ENCODE results near the gene GPR37L1.

The GPR37L1 gene

DNA sequence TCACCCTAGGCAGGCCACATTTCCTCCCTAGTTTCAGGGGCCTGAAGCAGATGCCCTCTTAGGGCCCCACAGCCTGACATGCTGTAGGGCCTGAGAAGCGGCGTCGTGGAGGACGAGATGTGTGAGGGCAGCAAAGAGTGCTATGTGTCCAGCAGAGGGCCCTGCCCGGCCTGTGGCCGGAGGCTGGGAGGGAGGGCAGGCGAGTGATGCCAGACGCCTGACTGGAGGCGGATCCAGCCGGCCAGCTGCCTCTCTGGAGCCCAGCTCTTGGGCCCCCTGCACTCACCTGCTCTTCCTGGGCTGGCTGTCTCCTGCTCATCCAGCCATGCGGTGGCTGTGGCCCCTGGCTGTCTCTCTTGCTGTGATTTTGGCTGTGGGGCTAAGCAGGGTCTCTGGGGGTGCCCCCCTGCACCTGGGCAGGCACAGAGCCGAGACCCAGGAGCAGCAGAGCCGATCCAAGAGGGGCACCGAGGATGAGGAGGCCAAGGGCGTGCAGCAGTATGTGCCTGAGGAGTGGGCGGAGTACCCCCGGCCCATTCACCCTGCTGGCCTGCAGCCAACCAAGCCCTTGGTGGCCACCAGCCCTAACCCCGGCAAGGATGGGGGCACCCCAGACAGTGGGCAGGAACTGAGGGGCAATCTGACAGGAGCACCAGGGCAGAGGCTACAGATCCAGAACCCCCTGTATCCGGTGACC, at the start of gene GPR37L1:
TSS of gene GPR37L1 (plus strand) at position 279 of the 697 bp plus-strand sequence. CDS start at position 326, 47 bp downstream.
- peak; percentile 94 for DNase-seq (ENCODE audit: low spot score)

DNA sequence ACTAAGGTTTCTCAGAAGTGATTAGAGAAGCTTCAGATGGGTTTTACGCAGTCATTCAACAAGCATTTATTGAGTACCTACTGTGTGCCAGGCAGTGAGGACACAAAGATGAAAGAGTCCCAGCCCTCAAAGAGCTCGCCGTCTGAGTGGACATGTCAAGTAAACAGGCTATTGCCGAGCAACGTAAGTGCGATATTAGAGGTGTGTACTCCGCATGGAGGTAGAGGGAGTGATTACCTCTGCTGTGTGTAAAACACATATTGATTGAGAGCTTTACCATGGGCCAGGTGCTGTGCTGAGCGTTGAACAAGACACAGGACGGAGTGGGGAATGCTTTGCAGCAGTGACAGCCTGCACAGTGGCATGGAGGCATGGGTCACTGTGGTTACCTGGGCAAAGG, 49.5 kb upstream of the GPR37L1 start:
- DNase-seq (ENCODE audit: low spot score): no peak

DNA sequence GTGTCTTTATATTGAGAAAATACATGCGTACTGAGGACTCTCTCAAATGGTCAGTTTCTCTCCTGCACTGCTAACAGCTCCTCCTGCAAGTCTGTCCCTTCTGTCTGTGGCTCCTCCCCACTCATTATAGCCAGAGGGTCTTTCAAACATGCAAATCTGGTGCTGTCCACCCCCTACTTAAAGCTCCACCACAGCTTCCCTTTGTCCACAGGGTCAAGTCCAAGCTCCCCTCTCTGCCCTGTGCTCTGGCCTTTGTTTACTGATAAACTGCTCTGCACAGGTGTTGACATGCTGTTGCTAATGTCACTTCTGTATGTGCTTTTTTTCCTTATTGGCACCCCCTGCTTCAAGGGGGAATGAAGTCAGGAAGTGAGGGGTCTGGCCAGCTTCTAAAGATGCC, 47.7 kb upstream of the GPR37L1 start:
- DNase-seq (ENCODE audit: low spot score): no peak

- no peak for DNase-seq (ENCODE audit: low spot score)
Measured at GRCh38 chr1:202075389-202075788, 47.3 kb upstream of the GPR37L1 start.

DNA sequence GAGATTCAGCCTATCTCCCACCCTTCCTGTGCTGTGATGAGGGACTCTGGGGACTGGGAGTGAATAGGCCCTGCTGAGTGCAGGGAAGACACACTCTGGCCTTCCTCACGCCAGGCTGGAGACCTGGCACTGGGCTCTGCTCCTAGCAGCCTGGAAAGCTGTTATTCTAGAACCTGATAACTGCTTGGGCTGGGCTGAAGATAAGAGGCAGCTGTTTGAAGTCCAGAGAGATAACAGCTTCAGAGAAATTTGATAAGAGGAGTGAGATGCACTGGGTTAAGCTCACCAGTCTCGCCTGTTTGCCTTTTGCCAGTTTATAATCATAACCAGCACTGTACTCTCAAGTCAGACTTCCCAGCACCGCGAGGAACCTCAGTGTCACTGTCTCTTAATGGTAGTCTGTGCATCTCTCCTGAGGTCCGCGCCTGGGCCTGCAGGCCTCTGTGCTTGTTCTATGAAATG, 46.6 kb upstream of the GPR37L1 start:
- no peak for DNase-seq (ENCODE audit: low spot score)

GRCh38 chr1:202078241-202078640, 44.5 kb upstream of the GPR37L1 start:
- DNase-seq (ENCODE audit: low spot score): no peak

DNA sequence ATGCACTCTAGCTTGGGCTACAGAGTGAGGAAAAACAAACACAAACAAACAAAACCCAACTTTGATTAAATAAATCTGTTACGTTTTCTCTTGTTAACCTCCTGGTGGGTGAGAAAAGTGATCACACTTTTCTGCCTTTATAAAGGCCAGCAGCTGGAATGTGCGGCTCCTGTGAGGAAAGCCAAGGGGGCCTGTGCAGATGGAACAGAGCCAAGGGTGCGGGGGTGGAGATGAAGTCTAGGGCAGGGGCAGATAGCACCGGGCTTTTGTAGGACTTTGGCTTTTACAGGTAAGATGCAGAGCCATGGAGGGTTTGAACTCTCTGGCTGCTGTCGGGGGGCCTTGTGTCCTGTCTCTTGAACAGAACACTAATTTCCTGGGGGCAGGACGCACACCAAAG, 40.7 kb upstream of the GPR37L1 start:
- no peak for DNase-seq (ENCODE audit: low spot score)

DNA sequence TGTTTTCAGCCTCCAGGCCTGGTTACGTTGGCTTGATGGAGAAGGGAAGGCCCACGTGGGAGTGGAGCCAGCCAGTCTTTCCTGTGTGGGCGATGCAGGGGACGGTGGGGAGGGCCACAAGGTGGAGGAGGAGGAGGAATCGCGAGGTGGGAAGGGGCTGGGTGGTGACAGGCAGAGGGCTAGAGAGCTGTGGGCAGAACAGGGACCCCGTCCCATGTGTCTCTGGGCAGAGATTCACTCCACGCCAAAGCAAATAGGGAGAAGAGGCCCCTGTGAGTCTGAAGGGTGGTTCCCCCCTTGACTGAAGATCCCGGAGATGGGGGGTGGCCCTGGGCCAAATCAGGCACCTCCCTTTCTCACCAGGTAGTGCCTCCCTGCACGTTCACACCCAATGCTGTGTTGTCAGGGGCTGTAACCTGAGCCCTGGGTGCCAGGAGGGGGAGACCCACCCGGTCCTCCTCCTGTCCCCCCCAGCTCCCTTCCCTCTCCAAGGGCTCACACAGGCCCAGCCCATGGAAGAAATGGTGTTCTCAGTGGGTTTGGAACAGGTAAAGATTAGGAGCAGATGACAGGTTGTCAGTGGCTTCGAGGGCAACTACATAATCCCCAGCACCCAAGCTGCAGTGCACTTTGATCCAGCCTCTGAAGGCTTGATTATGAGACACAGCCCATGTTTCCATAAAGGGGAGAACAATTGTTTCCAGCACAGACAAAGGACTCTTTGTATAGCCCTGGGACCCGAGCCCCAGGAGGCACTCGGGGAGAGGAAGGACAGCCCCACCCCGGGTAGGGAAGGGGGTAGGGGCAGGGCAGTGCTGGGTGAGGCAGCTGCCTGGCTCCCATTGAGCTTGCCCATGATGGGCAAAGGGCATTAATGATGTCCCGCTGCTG, 37.7 kb upstream of the GPR37L1 start:
- peak; percentile 99 for DNase-seq (ENCODE audit: low spot score)

DNA sequence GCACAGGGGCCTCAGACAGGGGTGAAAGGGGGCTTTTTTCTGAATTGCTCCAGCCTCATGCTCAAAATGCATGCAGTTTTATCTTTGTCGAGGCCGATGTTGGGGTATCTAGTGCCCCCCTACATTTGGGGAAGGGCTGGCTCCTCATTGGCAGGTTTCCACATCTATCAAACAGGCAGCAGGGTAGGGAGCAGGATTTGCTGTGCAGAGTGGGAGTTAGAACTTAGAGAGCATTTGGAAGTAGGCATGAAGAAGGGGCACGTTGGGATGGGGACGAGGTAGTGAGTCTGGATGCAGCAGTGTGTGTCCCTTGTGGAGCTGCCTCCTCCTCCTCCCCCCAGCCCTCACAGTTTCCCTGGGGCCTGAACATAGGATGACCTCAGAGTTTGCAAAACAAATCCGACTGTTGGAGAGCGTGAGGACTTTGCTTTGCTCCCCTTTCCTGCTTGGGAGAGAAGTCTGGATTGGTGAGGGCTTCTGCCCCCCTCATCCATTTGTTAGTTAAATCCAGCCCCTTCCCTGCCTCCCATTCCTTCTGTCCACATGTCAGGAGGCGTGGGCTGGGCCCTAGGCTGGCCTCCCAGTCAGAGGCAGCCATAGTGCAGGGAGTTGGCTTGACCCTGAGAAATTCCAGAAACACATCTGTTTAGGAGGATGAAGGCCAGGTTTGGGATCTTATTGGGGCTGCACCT, 36.9 kb upstream of the GPR37L1 start:
- peak; percentile 90 for DNase-seq (ENCODE audit: low spot score)

- DNase-seq (ENCODE audit: low spot score): peak; percentile 12
Measured at GRCh38 chr1:202086579-202087350, 36.0 kb upstream of the GPR37L1 start.

DNA sequence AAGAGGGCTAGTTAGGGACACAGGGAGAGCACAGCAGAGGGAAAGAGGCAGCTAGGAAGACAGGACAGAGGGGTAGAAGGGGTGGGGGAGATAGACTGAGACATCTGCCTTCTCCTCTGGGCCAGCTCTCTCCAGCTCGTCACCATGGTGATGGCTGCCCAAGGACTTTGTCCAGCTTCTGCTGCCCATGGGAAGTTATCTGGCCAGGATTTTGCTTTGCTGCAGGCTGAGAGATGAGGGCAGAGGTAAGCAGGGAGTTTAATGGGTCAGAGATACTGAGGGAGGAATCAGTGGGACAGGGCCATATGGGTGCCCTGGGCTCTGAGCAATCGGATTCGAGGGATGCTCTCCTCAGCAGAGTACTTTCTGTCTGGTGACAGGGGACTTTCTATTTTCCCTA, 34.5 kb upstream of the GPR37L1 start:
- DNase-seq (ENCODE audit: low spot score): peak; percentile 47

DNA sequence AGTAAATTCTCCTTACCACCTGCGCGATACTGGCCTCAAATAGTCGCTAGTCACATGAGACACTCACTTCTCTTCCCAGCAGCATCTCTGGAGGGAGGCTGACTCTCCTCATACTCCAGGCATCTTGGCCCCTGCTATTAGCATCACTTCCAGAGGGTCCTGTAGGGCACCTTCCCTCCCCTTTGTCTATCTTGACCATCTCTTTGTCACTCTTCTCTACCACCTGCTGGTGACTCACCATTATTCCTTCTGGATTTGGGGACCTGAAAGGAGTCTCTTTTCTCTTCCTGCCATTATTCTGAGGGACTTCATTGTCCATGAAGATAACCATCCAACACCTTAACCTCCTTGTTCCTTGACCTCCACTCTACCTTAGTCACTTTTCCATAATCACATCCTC, 31.7 kb upstream of the GPR37L1 start:
- DNase-seq (ENCODE audit: low spot score): no peak

GRCh38 chr1:202093858-202094257, 28.9 kb upstream of the GPR37L1 start:
- DNase-seq (ENCODE audit: low spot score): no peak

- no peak for DNase-seq (ENCODE audit: low spot score)
Measured at GRCh38 chr1:202101184-202101583, 21.5 kb upstream of the GPR37L1 start.

DNA sequence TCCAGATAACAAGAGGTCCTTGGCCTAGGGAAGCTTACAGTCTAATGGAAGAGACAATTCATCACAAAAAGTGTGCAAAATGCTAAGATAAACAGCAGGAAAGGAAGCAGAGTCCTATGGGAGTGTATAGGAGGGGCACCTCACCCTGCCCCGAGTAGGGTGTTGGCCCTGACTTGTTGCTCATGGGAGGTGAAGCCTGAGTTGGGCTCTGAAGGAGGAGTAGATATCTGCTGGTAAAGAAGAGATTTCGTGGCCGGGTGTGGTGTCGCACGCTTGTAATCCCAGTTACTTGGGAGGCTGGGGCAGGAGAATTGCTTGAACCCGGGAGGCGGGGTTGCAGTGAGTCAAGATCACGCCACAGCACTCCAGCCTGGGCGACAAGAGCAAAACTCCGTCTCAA, 18.6 kb upstream of the GPR37L1 start:
- no peak for DNase-seq (ENCODE audit: low spot score)

- DNase-seq (ENCODE audit: low spot score): no peak
Measured at GRCh38 chr1:202105571-202106339, 17.0 kb upstream of the GPR37L1 start.

GRCh38 chr1:202106340-202107254, 16.1 kb upstream of the GPR37L1 start:
- DNase-seq (ENCODE audit: low spot score): no peak

DNA sequence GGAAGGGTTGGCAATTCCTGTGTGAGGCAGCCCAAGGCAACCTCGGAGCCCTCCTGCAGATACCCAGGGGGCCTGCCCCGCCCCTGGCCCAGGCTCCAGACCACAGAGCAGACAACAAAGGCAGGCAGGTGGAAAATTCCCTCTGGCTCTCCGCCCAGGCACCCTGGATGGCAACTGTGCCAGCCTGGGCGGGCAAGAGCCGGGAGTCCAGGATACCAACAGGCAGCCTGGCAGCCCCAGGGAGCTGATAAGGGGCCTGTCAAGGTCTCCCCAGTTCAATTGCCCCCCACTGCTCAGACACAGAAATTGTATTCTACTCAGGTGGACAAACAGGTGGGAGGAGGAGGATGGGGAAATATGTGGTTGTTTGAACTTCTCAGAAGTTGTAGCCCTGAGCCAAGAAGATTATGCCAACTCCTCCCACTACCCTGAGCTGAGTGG, 15.4 kb upstream of the GPR37L1 start:
- no peak for DNase-seq (ENCODE audit: low spot score)

DNA sequence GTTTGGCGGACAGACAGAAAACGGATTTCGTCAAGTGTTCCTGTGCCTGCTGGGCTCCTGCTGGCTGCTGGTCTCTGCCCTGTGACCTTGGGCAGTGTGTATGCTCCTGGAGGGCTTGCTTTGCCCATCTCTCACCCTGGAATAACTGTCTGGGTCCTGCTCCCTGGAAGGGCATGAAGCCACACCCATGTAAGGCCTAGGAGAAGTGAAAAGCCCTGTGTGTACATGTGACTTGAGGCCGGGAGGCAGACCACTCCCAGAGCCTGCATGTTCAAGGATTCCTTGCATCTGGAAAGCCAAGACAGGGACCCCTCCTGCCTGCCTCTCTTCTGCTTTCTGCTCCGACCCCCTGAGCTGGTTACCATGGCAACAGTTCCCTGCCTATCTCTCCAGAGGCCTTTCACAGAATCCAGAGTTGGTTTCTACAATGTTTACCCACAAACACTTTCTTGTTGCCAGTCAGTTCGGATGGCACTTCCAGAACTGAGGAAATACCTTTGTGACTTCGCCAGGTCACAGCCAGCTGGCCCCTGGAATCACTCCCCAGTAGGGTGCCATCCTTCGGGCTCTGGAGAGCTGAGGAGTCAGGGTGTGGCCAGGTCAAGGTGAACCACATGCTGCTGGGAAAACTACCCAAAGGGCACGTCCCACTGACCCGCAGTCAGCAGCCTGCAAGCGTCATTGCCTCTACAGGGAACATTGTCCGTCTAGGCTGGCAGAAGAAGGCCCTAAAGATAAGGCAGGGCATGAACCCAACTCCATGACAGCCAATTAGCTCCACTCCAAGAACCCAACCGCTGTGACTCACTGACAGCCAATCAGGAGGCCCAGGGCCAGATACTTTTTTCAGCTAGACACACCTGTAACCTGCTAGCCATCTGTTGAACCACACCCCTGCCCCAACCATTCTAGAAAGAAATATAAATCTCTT, 14.7 kb upstream of the GPR37L1 start:
- no peak for DNase-seq (ENCODE audit: low spot score)

Measured in pons (tissue), 1 donor.